CD14-positive monocyte (primary cell): ENCODE results near the gene TMEM248. TPM values are rescaled to one million over a fixed set of nuclear protein-coding genes. Genes with fewer than 3 reads are reported as not detected.
A peak's percentile ranks its signal among the peaks of the same experiment; 100 is the strongest.

Experiments
- DNase-seq, 3 donors: peaks; one replicate each; pipeline ENCODE4 v3.0.0-alpha.2; 2011 to 2022
- H2AFZ ChIP-seq: 2 replicates; pipeline ENCODE4 v1.6.0; 2012; ENCODE audit warnings: mild to moderate bottlenecking, low read depth, low read length, inconsistent platforms; ENCODE audit not compliant: insufficient read depth, poor library complexity, severe bottlenecking
- H3K27ac ChIP-seq, 2 donors: 1 replicate in 1 of 2; 2 replicates in 1 of 2; pipeline ENCODE4 v1.5.1; 2012 to 2013; ENCODE audit warnings: low read length in 2 of 2, control low read depth in 1 of 2, inconsistent platforms in 1 of 2, low read depth in 1 of 2, mild to moderate bottlenecking in 1 of 2
- H3K27me3 ChIP-seq, 2 donors: one replicate each; pipeline versions ENCODE4 v1.6.0 to v1.6.1; 2011 to 2013; ENCODE audit warnings: low read length in 2 of 2; ENCODE audit not compliant: control insufficient read depth in 2 of 2, insufficient read depth in 2 of 2
- H3K36me3 ChIP-seq, 2 donors: replicated peaks in 1 of 2; 1 replicate in 1 of 2; 2 replicates in 1 of 2; pipeline versions ENCODE4 v1.5.1 to v1.6.1; 2012 to 2013; ENCODE audit warnings: low read length in 2 of 2, control low read depth in 1 of 2, inconsistent platforms in 1 of 2, mild to moderate bottlenecking in 1 of 2; ENCODE audit not compliant: insufficient read depth in 2 of 2, control insufficient read depth in 1 of 2
- H3K4me1 ChIP-seq, 2 donors: 1 replicate in 1 of 2; 2 replicates in 1 of 2; pipeline versions ENCODE4 v1.5.1 to v1.6.1; 2012 to 2013; ENCODE audit warnings: low read length in 2 of 2, control low read depth in 1 of 2, inconsistent platforms in 1 of 2, mild to moderate bottlenecking in 1 of 2, moderate library complexity in 1 of 2; ENCODE audit not compliant: insufficient read depth in 2 of 2, control insufficient read depth in 1 of 2
- H3K4me2 ChIP-seq: replicated peaks from 2 replicates; pipeline ENCODE3; 2012; ENCODE audit warnings: low read length, moderate library complexity, mild to moderate bottlenecking; ENCODE audit not compliant: poor library complexity, severe bottlenecking; ENCODE audit errors: extremely low read depth
- H3K4me3 ChIP-seq, 3 experiments: fragments of 200-600 bp in 1 of 3; sonication (generic) in 1 of 3; replicated peaks in 1 of 3; 1 replicate in 2 of 3; 2 replicates in 1 of 3; pipeline ENCODE4 v1.5.1; 2011 to 2013; ENCODE audit warnings: low read length in 3 of 3, mild to moderate bottlenecking in 3 of 3, control low read depth in 2 of 3, low read depth in 2 of 3, inconsistent platforms in 1 of 3, moderate library complexity in 1 of 3
- H3K79me2 ChIP-seq: 2 replicates; pipeline ENCODE4 v1.6.0; 2012; ENCODE audit warnings: mild to moderate bottlenecking, control low read depth, inconsistent platforms, low read length, moderate library complexity; ENCODE audit not compliant: insufficient read depth
- H3K9ac ChIP-seq: 2 replicates; pipeline ENCODE4 v1.6.0; 2017; ENCODE audit warnings: low read length, mild to moderate bottlenecking; ENCODE audit not compliant: insufficient read depth, poor library complexity, severe bottlenecking
- H3K9me3 ChIP-seq, 2 donors: replicated peaks in 1 of 2; 1 replicate in 1 of 2; 2 replicates in 1 of 2; pipeline versions ENCODE4 v1.5.1 to v1.6.1; 2012 to 2013; ENCODE audit warnings: low read length in 2 of 2, control low read depth in 1 of 2; ENCODE audit not compliant: control insufficient read depth in 1 of 2, insufficient read depth in 1 of 2
- H4K20me1 ChIP-seq: 2 replicates; pipeline ENCODE4 v1.6.0; 2012; ENCODE audit warnings: mild to moderate bottlenecking, low read length, control low read depth, moderate library complexity; ENCODE audit not compliant: insufficient read depth
- H3K27ac Mint-ChIP-seq, 7 donors: one replicate each; pipeline ENCODE4 v1.8.0; 2020; ENCODE audit warnings: mild to moderate bottlenecking in 7 of 7, mixed read lengths in 7 of 7, moderate library complexity in 6 of 7, inconsistent platforms in 2 of 7
- H3K27me3 Mint-ChIP-seq, 3 donors: one replicate each; pipeline ENCODE4 v1.8.0; 2021 to 2022; ENCODE audit warnings: low read depth in 3 of 3, mild to moderate bottlenecking in 3 of 3, mixed read lengths in 3 of 3, moderate library complexity in 3 of 3, inconsistent platforms in 1 of 3
- H3K36me3 Mint-ChIP-seq, 2 donors: one replicate each; pipeline ENCODE4 v1.8.0; 2020; ENCODE audit warnings: mixed read lengths in 2 of 2, inconsistent platforms in 1 of 2, mild to moderate bottlenecking in 1 of 2
- H3K4me1 Mint-ChIP-seq: one replicate; pipeline ENCODE4 v1.8.0; 2020; ENCODE audit warnings: mild to moderate bottlenecking, mixed read lengths
- H3K4me3 Mint-ChIP-seq, 2 donors: one replicate each; pipeline ENCODE4 v1.8.0; 2020; ENCODE audit warnings: mild to moderate bottlenecking in 2 of 2, mixed read lengths in 2 of 2, moderate library complexity in 1 of 2
- H3K9me3 Mint-ChIP-seq, 7 donors: one replicate each; pipeline ENCODE4 v1.8.0; 2020 to 2022; ENCODE audit warnings: mixed read lengths in 7 of 7, mild to moderate bottlenecking in 6 of 7, moderate library complexity in 6 of 7, inconsistent platforms in 2 of 7
- CTCF ChIP-seq: fragments of 200-600 bp; IDR thresholded peaks from one replicate; pipeline ENCODE4 v1.8.0; 2022; ENCODE audit warnings: antibody characterized with exemption, mild to moderate bottlenecking
- WGBS: methylation state at CpG from one replicate; pipeline ENCODE4 v1.1.5; 2013; ENCODE audit warnings: missing lambda C conversion rate; ENCODE audit not compliant: insufficient coverage; 5-methylcytosine and 5-hydroxymethylcytosine counted together
- intact Hi-C, 2 donors: fragments of 100-400 bp; cut with micrococcal nuclease; formaldehyde crosslinking; loops; one replicate each; pipeline versions ENCODE4 v1.15.0 to v1.15.1; 2023
- polyA minus RNA-seq: library from RNA; depleted of rRNA, polyadenylated mRNA; stranded (reverse); fragments of >200 nt; gene quantifications from 2 replicates; pipeline ENCODE4 v1.2.3, GENCODE V29; 2012
- polyA plus RNA-seq, 3 donors: library from polyadenylated mRNA; depleted of rRNA in 1 of 3; unstranded in 2 of 3; stranded (reverse) in 1 of 3; fragments of 300-500 nt in 2 of 3; fragments of >200 nt in 1 of 3; fragmentation: Illumina TruSeq in 2 of 3; gene quantifications; 1 replicate in 2 of 3; 2 replicates in 1 of 3; pipeline ENCODE4 v1.2.3, GENCODE V29; 2012 to 2021
- total RNA-seq, 12 experiments: library from RNA in 1 of 12; stranded (reverse) in 1 of 12; fragments of 120-200 nt in 1 of 12; gene quantifications; one replicate each; pipeline ENCODE4 v1.2.4 and lab custom pipeline; 2013 to 2026; ENCODE audit warnings: mixed read lengths in 6 of 12, inconsistent platforms in 1 of 12

TMEM248 gene
- 78.1 TPM for total RNA-seq (2013)
- polyA plus RNA-seq (10 to 100 TPM; 67.5 to 82.3 (median 78.3) TPM), polyA minus RNA-seq (83.7 and 159 TPM in 2 replicates), total RNA-seq (lab: John Stamatoyannopoulos, UW) (65.5 to 169 (median 100) reads per million in 11 experiments)

GRCh38 chr7:66920769-66921395 lies at the start of gene TMEM248:
Gene TMEM248 (plus strand): TSS chr7:66921225. CDS start chr7:66941866, 20,641 bp downstream.
- Histone ChIP-seq H3K27ac (peak within 1 kb of the TSS; percentile 61 to 94), H3K4me1 (peaks cover 16 to 21% of the 10 kb centered on the region in 2 donors), H3K36me3 (peaks cover 3 to 8% of the 10 kb centered on the region in 2 donors), H3K4me3 (peak within 1 kb of the TSS; percentile 70 to 94 (median 93)), H3K27me3 (no peaks in the 10 kb centered on the region), H4K20me1 (peaks cover 33% of the 10 kb centered on the region), H2AFZ (peak within 1 kb of the TSS; percentile 85), H3K9ac (peak within 1 kb of the TSS; percentile 95), H3K79me2 (peaks cover 53% of the 10 kb centered on the region), H3K4me2 (peak within 1 kb of the TSS; percentile 88), H3K9me3 (no peaks in the 10 kb centered on the region)
- intact Hi-C loops: loop anchor here (5.0 kb wide), 2 partner anchors 66 to 79 kb away; no protein-coding TSS in a partner anchor
- Mint-ChIP-seq H3K4me1 (peaks cover 26% of the 10 kb centered on the region), H3K27ac (peak within 1 kb of the TSS; percentile 92 to 97 (median 94)), H3K36me3 (peaks cover 5 to 14% of the 10 kb centered on the region in 2 donors), H3K27me3 (peaks cover 0 to 1% (median 0%) of the 10 kb centered on the region in 3 donors), H3K9me3 (peaks cover 0 to 2% (median 0%) of the 10 kb centered on the region in 7 donors), H3K4me3 (peak within 1 kb of the TSS; percentile 95 to 100)
- DNase-seq: peak; percentile 86 to 90 (median 88)
- WGBS: 1% methylated on average over 62 of the region's 67 CpGs
- TF ChIP-seq CTCF: no peak

GRCh38 chr7:66873476-66873875 lies 47.5 kb upstream of the TMEM248 start:
- Histone ChIP-seq H3K27me3 (no peaks in the 10 kb centered on the region), H3K4me2 (no peak overlapping the region), H2AFZ (no peak overlapping the region), H3K27ac (no peak overlapping the region), H3K9me3 (no peaks in the 10 kb centered on the region), H3K79me2 (no peaks in the 10 kb centered on the region), H3K4me3 (no peak overlapping the region), H3K36me3 (no peaks in the 10 kb centered on the region), H4K20me1 (no peaks in the 10 kb centered on the region), H3K9ac (no peak overlapping the region), H3K4me1 (peaks cover 0 to 6% of the 10 kb centered on the region in 2 donors)
- Mint-ChIP-seq H3K4me1 (peaks cover 6% of the 10 kb centered on the region), H3K27ac (no peak overlapping the region), H3K36me3 (peaks cover 2 to 7% of the 10 kb centered on the region in 2 donors), H3K27me3 (no peaks in the 10 kb centered on the region), H3K4me3 (no peak overlapping the region), H3K9me3 (no peaks in the 10 kb centered on the region)
- WGBS: no CpG with 5 or more reads among the region's 3 CpGs
- no peak for DNase-seq
- no peak for TF ChIP-seq CTCF
- intact Hi-C loops: no loop called here
